HG03521 (cell line): Measurements from ENCODE around the gene ZNF493.

ENCODE experiments used
- ATAC-seq: cut with Tn5 transposase; IDR thresholded peaks from one replicate; pipeline ENCODE4 v1.9.1; 2021; ENCODE audit warnings: mild to moderate bottlenecking, moderate library complexity; ENCODE audit not compliant: unreplicated experiment

Gene ZNF493

DNA sequence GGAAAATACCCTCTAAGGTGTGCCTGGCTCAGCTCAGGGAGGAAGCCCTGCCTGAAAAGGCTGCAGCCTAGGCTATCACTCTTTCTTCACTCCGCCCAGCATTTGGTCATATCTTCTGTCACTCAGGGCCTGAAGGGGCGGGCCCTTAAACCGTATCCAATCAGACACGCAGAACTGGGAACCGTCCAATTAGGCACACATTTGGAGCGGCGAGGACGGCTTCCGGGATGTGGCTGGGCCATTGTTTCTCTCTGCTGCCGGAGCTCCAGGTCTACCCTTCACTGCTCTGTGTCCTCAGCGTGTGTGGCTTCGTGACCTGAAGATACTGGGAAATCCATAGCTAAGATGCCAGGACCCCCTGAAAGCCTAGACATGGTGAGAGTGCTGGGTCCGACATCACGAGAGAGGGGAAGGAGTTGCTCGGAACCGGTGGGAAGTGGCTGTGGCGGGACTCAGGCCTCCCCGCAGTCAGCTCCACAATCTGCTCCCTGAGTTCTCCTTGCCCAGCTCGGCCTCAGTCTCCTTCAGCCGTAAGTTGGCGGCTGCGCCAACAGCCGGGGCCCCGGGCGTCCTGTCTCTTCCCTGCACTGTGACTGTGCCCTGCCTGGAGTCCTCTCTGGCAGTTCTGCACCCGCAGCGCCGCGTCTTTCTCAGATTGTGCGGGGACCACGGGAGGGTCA lies at the start of gene ZNF493:
ZNF493 (plus strand) TSS at position 241 of the 680 bp plus-strand sequence; CDS start at position 346, 105 bp downstream.
- ATAC-seq, result peak; percentile 99

- ATAC-seq, result no peak
These were observed 44.1 kb upstream of the ZNF493 start for GRCh38 chr19:21352830-21353229.

DNA sequence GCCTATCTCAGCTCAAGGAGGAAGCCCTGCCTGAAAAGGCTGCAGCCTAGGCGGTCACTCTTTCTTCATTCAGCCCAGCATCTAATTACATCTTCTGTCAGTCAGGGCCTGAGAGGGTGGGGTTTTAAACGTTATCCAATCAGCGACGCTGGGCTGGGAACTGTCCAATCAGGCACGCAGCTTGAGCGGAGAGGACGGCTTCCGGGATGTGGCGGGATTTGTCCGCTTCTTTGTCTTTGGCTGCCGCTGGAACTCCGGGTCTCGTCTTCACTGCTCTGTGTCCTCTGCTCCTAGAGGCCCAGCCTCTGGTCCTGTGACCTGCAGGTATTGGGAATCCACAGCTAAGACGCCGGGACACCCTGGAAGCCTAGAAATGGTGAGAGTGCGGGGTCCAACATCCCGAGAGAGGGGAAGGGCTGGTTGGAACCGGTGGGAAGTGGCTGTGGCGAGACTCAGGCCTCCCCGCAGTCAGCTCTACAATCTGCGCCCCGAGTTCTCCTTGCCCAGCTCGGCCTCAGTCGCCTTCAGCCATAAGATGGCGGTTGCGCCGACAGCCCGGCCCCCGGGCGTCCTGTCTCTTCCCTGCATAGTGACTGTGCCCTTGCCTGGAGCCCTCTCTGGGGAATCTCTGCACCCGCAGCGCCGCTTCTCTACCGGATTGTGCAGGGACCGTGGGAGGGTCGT lies 38.0 kb upstream of the ZNF493 start, which contains the start of gene ZNF738:
ZNF738 (plus strand) TSS at position 233 of the 684 bp plus-strand sequence; CDS start at position 374, 141 bp downstream.
- peak; percentile 95 for ATAC-seq

DNA sequence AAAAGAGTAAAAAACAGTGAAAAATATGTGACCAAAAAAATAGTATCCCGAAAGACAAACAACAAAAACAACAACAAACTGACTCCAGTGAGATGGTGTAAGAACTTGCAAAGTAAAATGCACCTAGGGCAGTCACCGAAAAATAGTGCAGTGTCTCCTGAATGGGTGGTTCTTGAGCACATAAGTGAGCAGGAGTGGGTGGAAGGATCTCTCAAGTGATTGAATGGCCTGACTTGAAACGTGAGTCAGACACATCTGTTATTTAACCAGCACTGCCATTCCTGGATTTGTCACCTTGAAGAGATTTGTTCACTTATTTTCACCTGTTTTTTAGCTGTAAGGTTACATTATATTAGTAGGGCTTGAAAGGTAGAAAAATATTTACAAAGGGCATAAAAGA lies 34.6 kb upstream of the ZNF493 start:
- ATAC-seq, result no peak

GRCh38 chr19:21383980-21384582 lies 12.9 kb upstream of the ZNF493 start:
- ATAC-seq, result no peak

GRCh38 chr19:21396121-21396520 lies 812 bp upstream of the ZNF493 start:
- ATAC-seq, result no peak

GRCh38 chr19:21398851-21399250 lies 1.9 kb downstream of the ZNF493 start:
- no peak for ATAC-seq

DNA sequence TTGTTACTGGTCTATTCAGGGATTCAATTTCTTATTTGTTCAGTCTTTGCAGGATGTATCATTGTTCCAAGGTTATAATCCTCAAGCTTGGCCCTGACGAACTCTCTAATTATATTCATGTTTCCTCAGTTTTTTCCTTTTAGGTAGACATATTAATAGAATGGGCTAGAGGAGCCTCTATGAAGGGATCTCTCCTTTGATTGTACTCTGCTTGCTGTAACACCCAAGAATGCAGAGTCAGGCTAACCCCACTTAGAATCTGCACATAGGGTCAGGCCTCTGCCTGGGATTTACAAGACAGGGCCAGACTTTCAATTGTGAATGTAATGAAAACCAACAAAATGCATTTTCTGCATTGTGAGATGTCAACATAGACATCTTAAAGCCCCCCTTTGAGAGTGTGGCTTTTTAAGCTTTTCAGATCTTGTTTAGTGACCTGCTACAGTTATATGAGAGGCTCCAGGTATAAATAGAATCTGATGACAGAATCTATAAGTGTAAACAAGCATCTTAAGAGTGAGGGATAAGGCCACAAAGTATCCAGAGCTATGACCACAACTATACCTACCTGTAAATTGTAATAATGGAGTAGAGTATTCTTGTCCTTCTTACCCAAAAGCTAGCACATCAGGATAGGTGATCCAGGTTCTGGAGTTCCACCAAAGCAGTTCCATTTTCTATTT lies 5.5 kb downstream of the ZNF493 start:
- no peak for ATAC-seq

- no peak for ATAC-seq
These were observed 13.2 kb downstream of the ZNF493 start for GRCh38 chr19:21410166-21410565.

- ATAC-seq, result no peak
These were observed 25.3 kb downstream of the ZNF493 start for GRCh38 chr19:21422244-21422643.

- no peak for ATAC-seq
These were observed 26.4 kb downstream of the ZNF493 start for GRCh38 chr19:21423057-21424041.

DNA sequence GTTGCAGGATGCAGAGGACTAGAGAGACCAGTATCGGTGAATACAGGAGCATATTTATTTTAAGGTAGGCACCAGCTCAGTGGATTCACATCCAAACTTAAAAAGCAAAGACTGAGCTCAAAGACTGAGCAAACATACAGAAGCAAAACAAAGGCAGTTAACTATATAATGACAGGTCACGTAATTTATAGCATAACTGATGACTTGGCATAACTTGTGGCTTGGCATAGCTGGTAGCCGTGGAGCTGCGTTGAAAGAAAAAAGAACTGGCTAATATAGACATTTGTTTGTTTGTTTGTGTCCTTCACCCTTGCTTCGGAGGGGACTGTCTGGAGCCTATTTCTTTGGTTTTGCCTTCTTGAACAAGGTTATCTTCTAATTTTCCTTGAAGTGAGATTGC lies 33.7 kb downstream of the ZNF493 start:
- no peak for ATAC-seq

GRCh38 chr19:21432590-21432989 lies 35.7 kb downstream of the ZNF493 start:
- ATAC-seq, result no peak

DNA sequence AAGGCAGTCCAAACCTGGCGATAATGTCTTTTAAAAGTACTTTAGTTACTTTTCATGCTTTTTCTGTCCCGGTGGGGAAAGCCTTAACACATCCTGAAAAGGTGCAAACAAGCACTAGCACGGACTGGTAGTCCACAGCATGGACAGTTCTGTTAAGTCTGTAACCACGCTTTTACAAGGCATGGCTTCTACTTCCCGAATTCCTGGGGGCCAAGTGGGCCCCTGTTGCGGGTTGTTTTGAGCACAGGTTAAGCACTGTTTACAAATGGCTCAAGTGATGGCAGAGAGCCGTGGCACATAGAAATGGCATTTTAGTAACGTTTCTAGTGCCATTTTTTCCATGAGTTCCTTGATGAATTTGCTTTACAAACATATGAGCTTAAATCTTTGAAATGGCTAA lies 37.6 kb downstream of the ZNF493 start:
- ATAC-seq, result no peak

GRCh38 chr19:21434967-21435544 lies 38.1 kb downstream of the ZNF493 start:
- no peak for ATAC-seq

DNA sequence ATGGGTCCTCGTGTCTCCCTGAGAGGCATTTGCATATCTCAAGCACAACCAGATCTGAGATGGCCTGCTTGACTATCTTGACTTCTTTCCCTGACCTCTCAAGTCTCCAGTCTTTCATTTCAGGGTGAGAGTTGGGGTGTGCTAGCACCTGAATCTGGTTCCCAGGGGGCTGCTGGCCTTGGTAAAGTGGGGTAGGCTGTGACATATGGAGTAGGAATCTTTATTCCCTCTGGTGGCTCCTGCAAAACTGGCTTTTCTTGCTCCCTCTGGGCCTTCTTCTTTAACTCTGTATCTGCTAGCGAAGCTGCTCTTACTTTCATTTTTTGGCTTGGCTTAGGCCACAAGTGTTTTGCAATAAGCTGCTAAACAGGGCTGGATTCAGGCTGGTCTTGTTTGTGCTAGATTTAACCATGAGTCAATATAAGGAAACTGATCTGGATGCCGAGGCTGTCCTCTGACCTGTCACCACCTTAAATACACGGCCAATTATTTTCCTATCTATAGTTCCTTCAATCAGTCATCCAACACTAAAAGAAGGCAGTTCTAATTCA lies 42.3 kb downstream of the ZNF493 start:
- ATAC-seq, result no peak

DNA sequence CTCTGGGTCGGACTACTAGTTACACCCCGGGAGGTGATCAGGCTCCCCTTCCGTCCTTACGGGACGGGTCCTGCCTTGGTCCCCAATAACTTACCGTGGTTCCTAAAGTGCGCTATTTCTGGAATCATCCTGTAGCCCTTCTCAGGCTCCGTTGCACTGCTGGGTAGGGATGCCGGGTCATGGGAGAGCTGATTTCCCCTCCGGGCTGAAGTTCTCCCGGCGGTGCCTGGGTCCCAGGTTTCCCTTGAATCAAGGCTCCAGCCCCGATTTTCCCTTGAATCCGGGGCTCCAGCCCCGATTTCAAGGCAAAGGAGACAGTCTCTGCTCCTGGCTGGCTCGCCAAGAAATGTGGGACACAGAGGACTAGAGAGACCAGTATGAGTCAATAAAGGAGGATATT lies 43.4 kb downstream of the ZNF493 start:
- no peak for ATAC-seq

DNA sequence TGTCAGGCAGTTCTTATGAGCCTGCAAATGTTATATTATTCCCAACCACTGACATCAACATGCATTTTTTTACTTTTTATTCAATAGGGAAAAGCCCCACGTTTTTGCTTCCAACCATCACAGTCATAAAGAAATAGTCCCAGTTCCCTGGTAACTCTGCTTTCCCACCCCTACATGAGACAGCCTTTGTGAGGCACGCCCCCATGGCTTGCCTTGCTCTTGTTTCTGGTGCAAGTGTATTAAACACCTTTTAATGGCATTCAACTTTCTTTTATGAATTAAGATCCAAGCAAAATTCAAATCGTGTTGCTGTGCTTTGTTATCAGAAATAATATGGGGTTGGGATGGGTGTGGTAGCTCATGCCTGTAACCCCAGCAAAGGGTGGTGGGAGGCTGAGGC lies 54.3 kb downstream of the ZNF493 start:
- ATAC-seq, result no peak

DNA sequence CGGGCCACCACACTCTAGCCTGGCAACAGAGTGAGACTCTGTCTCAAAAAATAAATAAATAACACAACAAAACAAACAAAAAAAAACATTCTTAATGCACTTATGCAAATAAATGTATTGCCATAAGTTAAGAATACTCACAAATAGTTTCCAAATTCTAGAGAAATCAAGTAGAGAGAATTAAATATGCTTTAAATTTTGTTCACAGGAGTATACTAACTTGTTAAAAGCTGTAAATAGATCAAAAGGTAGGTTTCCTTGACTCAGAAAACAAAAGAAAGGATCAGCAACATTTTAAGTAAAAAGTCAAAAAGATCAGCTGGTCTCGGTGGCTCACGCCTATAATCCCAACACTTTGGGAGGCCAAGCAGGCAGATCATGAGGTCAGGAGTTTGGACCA lies 58.0 kb downstream of the ZNF493 start:
- no peak for ATAC-seq

DNA sequence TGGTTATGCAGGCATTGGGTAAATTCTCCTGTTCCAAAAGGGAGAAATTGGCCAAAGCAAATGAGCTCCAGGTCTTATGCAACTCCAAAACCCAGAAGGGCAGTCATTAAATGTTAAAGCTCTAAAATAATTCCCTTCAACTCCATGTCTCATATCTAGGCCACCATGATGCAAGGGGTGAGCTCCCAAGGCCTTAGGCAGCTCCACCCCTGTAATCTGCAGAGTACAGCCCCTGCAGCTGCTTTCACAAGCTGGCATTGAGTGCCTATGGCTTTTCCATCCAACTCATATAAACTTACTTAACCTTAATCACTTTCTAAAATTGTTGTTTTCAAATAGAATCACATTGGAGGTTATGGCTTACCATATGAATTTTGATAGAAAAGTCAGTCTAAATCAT lies 63.8 kb downstream of the ZNF493 start:
- no peak for ATAC-seq
